HT1080 (cell line): Measurements from ENCODE around the gene C8B. TPM values are rescaled to one million over a fixed set of nuclear protein-coding genes. Genes with fewer than 3 reads are reported as not detected.

Experiments
- DNase-seq: peaks from one replicate; pipeline ENCODE4 v3.0.0-alpha.2; 2015; ENCODE audit warnings: low read depth
- total RNA-seq: library from RNA; depleted of rRNA; stranded (reverse); fragments of >200 nt; shearing (Covaris generic); gene quantifications from 2 replicates; pipeline ENCODE4 v1.2.3, GENCODE V29; 2014

The C8B gene
- total RNA-seq, 1 experiment from 2014 or later, result not detected

DNA sequence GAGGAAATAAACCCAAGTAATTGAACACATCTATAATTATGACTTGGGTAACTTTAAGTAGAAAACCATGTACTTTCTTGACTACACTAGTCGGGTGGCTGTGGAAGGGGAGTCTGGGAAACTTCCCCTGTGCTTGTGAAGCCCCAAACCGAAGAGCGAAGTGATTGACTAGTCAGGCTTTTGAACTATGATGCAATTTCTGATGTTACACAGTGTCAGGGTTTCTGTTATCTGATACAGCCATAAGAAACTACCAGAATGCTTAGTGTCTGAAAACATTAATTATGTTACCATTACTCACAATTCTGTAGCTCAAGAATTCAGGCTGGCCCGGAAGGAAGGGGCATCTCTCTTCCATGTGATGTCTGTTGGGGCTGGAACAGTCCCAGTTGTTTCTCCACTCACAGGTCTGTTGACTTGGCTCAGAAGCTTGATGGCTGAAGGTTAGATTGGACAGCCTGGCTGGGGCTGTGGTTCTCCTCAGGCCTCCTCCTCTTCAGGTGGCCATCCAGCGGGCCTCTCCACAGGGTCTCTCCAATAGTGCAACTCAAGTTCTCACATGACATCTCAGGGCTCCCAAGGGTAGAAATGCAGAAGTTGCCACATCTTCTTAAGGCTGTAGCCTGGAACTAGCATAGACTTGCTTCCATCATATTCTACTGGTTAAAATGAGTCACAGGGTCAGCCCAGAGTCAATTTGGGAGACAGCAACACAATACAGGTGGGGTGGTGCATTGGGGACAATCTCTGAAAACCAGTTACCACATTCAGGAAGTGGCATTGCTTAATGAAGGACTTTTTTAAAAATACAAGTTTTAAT lies 8.3 kb upstream of the C8B start:
- no peak for DNase-seq

DNA sequence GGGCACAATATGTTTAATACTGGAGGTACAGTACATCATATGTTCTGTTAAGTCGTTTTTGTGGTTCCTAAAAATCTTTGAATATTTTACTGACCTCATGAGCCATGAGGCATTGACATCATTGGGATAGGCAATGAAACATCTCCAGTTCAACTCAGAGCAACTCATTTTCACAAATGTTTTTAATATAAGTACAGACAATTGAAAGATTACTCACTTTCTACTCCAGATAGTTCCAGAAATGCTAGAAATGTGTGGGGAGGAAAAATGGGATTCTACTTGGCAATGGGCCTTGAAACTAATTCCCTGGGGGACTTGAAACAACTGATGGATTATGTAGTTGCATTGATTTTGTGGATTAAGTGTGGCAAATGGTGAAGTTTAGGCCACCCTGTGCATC lies 7.2 kb upstream of the C8B start:
- no peak for DNase-seq

- no peak for DNase-seq
Measured at GRCh38 chr1:56970280-56970679, 4.5 kb upstream of the C8B start.

GRCh38 chr1:56968878-56969495 lies 3.2 kb upstream of the C8B start:
- peak; percentile 13 for DNase-seq

DNA sequence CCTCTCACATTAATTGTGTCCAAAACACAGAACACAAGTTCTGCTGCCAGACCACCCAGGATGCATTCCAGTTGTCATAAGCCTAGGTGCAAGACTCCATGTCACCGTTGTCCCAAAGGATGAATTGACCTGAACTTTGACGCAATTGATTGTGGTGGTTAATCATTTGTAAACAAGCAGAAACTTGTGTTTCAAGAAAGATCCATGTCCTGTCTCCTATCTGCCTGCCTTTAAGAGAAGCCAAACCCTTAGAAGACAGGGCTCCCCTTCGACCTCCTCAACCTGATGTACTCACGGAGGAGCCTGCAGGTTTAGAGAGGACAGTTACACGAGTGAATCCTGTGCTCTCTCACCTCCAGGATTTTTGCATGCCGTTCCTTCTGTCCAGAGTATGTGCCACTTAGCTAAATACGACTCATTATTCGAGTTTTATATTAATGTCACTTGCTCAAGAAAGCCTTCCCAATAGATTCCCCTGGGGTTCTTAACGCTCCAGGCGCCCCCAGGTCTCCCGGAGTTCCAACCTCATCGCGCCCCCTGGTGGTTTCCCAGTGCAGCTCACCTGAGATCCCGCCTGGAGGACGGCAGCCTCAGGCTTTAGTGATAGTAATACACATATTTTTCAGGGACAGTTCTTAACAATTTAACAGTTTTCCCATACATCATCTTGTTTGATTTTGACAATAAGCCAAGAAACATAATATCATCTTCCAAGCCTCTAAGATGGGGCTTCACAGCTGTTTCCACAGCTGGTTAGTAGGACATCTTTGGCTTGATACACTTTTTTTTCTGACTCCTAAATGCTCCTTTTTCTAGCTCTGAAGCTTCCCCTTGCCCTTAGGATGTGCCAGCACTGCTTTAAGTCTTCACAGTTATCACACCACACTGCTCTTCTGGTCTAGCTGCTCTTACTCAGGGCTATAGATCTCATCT lies 2.4 kb upstream of the C8B start:
- no peak for DNase-seq

DNA sequence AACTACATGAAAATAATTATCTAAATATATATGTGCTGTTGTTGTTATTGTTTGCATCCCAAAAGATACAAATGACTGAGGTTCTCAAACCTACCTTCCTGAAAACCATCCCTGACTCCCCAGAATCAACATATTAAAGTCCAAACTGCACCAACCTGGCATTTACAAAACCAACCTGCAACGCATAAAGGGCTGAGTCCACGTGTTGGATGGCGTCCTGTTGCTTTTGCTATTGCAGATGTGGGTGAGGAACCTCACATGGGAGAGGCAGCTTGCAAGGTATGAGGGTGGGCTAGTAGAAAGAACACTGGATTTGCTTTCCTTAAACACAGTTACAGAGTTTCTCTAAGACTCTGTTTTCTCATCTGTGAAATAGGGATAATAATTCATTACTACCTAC lies 1.5 kb upstream of the C8B start:
- DNase-seq, result no peak

DNA sequence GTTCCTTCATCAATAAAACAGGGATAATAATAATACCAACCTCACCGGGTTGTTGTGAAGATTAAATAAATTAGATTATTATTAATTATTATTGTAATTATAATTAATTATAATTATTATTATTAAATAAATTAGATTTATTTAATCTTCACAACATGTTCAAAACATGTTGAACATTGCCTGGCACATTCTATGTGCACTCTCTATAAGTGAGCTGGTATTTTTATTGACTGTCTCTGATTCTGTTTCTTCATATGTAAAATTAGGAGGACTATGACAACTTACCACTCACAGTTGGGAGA lies 834 bp upstream of the C8B start:
- no peak for DNase-seq

DNA sequence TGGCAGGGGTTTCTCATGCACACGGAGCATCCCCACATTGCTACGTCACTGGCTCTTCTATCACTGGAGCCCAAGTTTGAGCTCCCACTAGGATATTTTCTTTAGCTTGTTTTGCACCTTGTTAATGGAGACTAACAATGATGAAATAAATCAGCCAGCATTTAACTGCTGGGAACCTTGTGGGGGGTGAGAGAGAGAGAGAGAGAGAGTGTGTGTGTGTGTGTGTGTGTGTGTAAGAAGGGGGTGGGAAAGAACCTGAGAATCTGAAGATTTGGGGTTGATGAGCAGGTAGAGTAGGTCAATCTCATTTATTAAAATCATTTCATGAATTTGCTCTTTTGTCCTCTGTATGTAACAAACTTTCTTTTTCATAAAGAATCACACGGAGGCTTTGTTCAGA lies 624 bp downstream of the C8B start:
- no peak for DNase-seq

DNA sequence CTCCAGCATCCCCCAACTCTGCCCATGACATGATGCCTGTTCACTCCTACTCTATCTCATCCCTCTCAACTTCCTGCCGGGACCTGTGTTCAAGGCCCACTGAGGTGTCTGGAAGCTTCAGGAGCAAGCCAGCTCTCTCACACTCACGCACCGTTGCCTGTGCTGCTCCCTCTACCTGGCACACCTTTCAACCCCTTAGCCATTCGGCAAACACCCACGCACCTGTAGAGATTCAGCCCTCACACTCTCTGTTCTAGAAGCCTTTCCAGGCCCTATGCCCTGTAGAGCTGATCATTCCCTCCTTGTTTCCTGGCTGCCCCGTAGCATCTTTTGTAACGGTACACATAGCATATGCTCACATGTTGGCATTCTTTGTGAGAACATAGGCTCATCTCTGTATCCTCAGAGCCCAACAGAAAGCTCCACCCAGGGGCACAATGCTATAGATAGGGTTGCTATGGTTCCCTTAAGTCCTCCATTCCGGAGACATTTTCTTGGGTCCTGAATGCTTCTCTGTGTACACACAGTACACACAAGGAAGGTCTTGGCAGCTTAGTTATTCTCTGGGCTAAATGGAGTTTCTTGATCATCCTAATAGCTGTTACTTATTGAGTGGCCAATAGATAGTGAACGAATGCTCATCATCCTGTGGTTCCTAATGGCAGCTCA lies 1.3 kb downstream of the C8B start:
- no peak for DNase-seq

DNA sequence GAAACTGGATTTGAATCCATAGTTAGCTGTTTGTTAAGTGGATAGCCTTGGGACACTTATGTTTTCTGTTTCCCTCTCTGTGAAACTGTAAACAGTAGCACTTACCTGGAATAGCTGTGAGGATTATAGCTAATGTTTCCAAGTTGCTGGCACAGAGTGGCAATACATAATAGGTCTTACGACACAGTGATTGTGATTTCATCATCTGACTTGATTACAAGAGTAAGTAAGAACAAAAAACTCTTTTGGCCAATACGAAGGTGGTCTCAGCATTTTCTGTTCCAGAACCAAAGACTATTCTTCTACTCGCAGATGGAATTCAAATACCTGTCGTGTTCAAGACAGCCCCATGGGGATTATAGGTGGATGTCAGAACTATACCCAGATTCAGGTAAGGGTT lies 2.1 kb downstream of the C8B start:
- DNase-seq, result no peak

DNA sequence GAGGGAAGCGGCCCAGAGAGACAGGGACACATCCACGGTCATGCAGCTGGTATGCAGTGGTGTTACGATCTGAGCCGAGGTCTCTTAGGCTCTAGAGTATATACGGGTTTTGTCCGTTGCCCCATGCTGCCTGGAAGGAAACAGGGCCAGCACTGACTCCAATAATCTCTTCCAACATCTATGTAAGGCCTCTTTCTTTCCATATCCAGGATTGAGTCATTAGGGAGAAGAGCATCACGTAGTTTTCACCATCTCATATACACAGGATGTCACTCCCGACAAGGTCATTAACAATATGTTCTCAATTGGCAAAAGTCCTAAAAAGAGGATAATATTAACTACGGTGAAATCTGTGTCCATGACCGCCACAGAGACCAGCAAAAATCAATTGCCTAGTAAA lies 4.4 kb downstream of the C8B start:
- no peak for DNase-seq

DNA sequence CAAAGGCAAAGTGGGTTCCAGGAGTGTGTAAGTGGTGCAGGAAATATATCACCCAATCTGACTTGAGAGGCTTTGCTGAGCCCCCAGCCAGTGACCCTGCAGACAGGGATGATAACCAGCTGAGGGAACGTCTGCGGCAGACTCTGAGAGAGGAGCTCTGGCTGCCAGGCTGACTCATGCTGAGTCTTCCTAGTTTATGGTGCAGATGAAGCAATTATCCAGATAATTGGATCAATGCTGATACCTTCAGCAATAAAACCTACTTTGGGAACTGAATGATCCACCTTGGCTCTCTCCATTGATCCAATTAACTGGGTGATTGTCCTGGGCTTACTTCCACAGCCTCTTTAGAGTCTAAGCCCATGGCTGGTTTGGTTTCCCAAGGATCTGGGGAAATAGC lies 7.3 kb downstream of the C8B start:
- DNase-seq, result peak; percentile 44

- no peak for DNase-seq
Measured at GRCh38 chr1:56957931-56958330, 7.9 kb downstream of the C8B start.

DNA sequence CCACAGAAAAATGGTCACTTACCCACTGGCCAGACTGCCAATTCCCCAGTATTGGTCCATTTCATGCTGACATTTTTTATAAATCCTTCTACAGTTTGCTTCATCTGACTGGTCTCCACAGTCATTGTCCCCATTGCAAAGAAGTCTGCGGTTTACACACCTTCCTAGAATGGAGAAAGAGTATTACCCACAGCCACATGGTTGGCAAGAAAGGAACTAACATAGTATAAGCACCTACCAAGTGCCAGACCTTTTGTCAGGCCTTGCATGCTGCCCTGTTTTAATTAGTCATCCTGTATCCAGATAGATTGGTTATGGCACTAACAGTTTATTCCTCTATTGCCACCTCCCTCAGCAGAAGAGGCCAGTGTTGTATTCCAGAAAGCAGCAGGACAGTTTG lies 11.2 kb downstream of the C8B start:
- DNase-seq, result no peak

GRCh38 chr1:56953386-56953785 lies 12.4 kb downstream of the C8B start:
- DNase-seq, result no peak

- no peak for DNase-seq
Measured at GRCh38 chr1:56952501-56952900, 13.3 kb downstream of the C8B start.

- no peak for DNase-seq
Measured at GRCh38 chr1:56948403-56949023, 17.3 kb downstream of the C8B start.

GRCh38 chr1:56940039-56940438 lies 25.8 kb downstream of the C8B start:
- no peak for DNase-seq

GRCh38 chr1:56939209-56939608 lies 26.6 kb downstream of the C8B start:
- DNase-seq, result no peak

GRCh38 chr1:56938646-56939045 lies 27.2 kb downstream of the C8B start:
- DNase-seq, result no peak

DNA sequence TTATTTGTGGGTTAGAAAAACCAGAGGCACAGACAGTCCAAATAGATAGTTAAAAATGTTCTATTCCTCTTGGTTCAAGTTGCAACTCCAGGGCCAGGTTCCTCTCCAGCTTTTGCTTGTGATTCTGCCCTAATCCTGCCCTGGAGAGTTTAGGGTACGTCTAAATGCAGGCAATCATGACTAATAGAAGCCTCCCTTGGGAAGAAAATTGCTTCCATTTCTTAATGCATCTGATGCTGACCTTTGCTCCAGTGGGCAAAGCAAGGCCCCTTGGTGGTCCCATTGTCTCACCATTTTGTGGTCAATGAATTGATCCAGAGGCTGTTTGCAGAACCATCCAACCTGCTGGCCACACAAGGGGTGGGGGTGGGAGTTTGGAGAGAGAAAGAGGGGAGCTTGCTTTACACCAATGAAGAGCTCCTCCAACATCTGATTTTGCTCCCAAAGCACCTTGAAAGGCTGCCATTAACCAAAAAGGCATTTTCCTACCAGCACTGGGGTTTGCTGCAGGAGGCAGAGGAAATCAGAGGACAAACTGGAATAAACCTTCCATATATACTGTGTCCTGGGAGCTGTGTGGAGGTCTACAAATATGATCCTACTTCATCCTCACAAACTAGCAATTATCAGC lies 31.3 kb downstream of the C8B start:
- no peak for DNase-seq
